ENCODE measurements around the gene CREB5. TPM values are rescaled to one million over a fixed set of nuclear protein-coding genes. Genes with fewer than 3 reads are reported as not detected.

CREB5 gene
- total RNA-seq, 4 donors from 2014 or later: 6.6 to 18.6 (median 12.6) TPM

DNA sequence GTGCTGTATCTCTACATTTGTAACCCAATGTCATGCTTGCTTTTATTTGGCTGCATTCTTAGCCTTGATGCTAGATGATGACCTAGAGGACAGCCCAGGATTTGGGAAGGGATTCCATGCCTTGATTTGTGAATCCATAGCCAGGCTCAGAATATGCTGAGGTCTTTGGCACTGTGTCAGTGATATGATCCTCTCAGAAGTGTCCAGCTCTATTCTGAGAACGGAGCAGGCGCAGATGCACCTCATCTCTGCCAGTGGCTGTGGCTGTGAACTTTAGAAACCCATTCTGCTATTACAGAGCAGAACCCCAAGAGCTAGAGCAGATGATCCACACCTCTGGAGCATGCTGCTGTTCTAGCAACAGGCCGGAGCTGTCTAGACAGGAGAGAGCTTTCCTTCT is 333.0 kb downstream of the CREB5 start:
- no peak overlapping the region for H3K4me3 ChIP-seq
- no peak overlapping the region for H3K27ac ChIP-seq (replicated peaks in 1 of 4)
- TF ChIP-seq POLR2A (IDR thresholded peaks at IDR 0.05; ENCODE audit: low read depth) (no peak), POLR2AphosphoS5 (IDR thresholded peaks at IDR 0.05) (no peak), EP300 (IDR thresholded peaks at IDR 0.05) (no peak)
- TF ChIP-seq, protein P1, sequence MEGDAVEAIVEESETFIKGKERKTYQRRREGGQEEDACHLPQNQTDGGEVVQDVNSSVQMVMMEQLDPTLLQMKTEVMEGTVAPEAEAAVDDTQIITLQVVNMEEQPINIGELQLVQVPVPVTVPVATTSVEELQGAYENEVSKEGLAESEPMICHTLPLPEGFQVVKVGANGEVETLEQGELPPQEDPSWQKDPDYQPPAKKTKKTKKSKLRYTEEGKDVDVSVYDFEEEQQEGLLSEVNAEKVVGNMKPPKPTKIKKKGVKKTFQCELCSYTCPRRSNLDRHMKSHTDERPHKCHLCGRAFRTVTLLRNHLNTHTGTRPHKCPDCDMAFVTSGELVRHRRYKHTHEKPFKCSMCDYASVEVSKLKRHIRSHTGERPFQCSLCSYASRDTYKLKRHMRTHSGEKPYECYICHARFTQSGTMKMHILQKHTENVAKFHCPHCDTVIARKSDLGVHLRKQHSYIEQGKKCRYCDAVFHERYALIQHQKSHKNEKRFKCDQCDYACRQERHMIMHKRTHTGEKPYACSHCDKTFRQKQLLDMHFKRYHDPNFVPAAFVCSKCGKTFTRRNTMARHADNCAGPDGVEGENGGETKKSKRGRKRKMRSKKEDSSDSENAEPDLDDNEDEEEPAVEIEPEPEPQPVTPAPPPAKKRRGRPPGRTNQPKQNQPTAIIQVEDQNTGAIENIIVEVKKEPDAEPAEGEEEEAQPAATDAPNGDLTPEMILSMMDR (IDR thresholded peaks at IDR 0.05): no peak
- peaks cover 27 to 50% (median 36%) of the 10 kb centered on the region in 4 donors for H3K4me1 ChIP-seq
- intact Hi-C loops (cut with DNase I): no loop called here
- 79% methylated on average over 2 of the region's 3 CpGs for WGBS
- H3K27me3 ChIP-seq: no peaks in the 10 kb centered on the region
- H3K9me3 ChIP-seq: no peaks in the 10 kb centered on the region
- no peak for DNase-seq (ENCODE audit: extremely low spot score)
- H3K36me3 ChIP-seq: no peaks in the 10 kb centered on the region

- no peak for DNase-seq (ENCODE audit: extremely low spot score)
- intact Hi-C loops (cut with DNase I): no loop called here
- Histone ChIP-seq H3K27me3 (no peaks in the 10 kb centered on the region), H3K27ac (replicated peaks in 1 of 4) (peak overlapping the region in 2 of 4 donors; percentile 8 to 52), H3K36me3 (no peaks in the 10 kb centered on the region), H3K4me1 (peaks cover 27 to 50% (median 36%) of the 10 kb centered on the region in 4 donors), H3K4me3 (no peak overlapping the region), H3K9me3 (no peaks in the 10 kb centered on the region)
- WGBS: 69% methylated on average over 4 of the region's 5 CpGs
- TF ChIP-seq POLR2A (IDR thresholded peaks at IDR 0.05; ENCODE audit: low read depth): no peak
- no peak for TF ChIP-seq EP300 (IDR thresholded peaks at IDR 0.05)
- TF ChIP-seq, protein P1 (IDR thresholded peaks at IDR 0.05): no peak
- no peak for TF ChIP-seq POLR2AphosphoS5 (IDR thresholded peaks at IDR 0.05)
Measured at GRCh38 chr7:28747404-28747803, 335.1 kb downstream of the CREB5 start.

- Histone ChIP-seq H3K27me3 (no peaks in the 10 kb centered on the region), H3K36me3 (no peaks in the 10 kb centered on the region), H3K4me1 (peaks cover 27 to 50% (median 36%) of the 10 kb centered on the region in 4 donors), H3K27ac (replicated peaks in 1 of 4) (peak overlapping the region in 2 of 4 donors; percentile 8 to 52), H3K4me3 (no peak overlapping the region), H3K9me3 (no peaks in the 10 kb centered on the region)
- DNase-seq (ENCODE audit: extremely low spot score): no peak
- no CpG with 5 or more reads among the region's 3 CpGs for WGBS
- intact Hi-C loops (cut with DNase I): no loop called here
- no peak for TF ChIP-seq POLR2AphosphoS5 (IDR thresholded peaks at IDR 0.05)
- TF ChIP-seq, protein P1 (IDR thresholded peaks at IDR 0.05): no peak
- TF ChIP-seq POLR2A (IDR thresholded peaks at IDR 0.05; ENCODE audit: low read depth): no peak
- no peak for TF ChIP-seq EP300 (IDR thresholded peaks at IDR 0.05)
Measured at GRCh38 chr7:28747854-28748253, 335.5 kb downstream of the CREB5 start.

GRCh38 chr7:28748346-28748745 is 336.0 kb downstream of the CREB5 start:
- intact Hi-C loops (cut with DNase I): no loop called here
- no peak overlapping the region for H3K4me3 ChIP-seq
- H3K27ac ChIP-seq (replicated peaks in 1 of 4): peak overlapping the region in 3 of 4 donors; percentile 13 to 52 (median 29)
- H3K27me3 ChIP-seq: no peaks in the 10 kb centered on the region
- H3K9me3 ChIP-seq: no peaks in the 10 kb centered on the region
- no peak for DNase-seq (ENCODE audit: extremely low spot score)
- H3K36me3 ChIP-seq: no peaks in the 10 kb centered on the region
- peaks cover 27 to 50% (median 36%) of the 10 kb centered on the region in 4 donors for H3K4me1 ChIP-seq
- 71% methylated on average over 4 of the region's 4 CpGs for WGBS
- TF ChIP-seq POLR2AphosphoS5 (IDR thresholded peaks at IDR 0.05) (no peak), POLR2A (IDR thresholded peaks at IDR 0.05; ENCODE audit: low read depth) (no peak), EP300 (IDR thresholded peaks at IDR 0.05) (no peak)
- TF ChIP-seq, protein P1 (IDR thresholded peaks at IDR 0.05): no peak

Data from esophagus muscularis mucosa (tissue), 4 donors.